HepG2 (cell line): Measurements from ENCODE around the gene PRR5L. TPM values are rescaled to one million over a fixed set of nuclear protein-coding genes. Genes with fewer than 3 reads are reported as not detected.

Source experiments
- AKAP8 ChIP-seq: sonication (generic); formaldehyde crosslinking; IDR thresholded peaks from 2 replicates; pipeline ENCODE4 v1.5.1; 2020; ENCODE audit warnings: mild to moderate bottlenecking, missing genetic modification reagents
- ARID2 ChIP-seq: sonication (generic); formaldehyde crosslinking; IDR thresholded peaks from 2 replicates; pipeline ENCODE4 v1.8.1; 2022; ENCODE audit warnings: mild to moderate bottlenecking, missing genetic modification reagents, borderline replicate concordance
- ATAD3A ChIP-seq: sonication (generic); formaldehyde crosslinking; IDR thresholded peaks from 2 replicates; pipeline ENCODE4 v1.4.0; 2020; ENCODE audit warnings: missing genetic modification reagents
- ATF7-NPFF ChIP-seq: sonication (generic); formaldehyde crosslinking; IDR thresholded peaks from 2 replicates; pipeline ENCODE4 v1.8.1; 2023; ENCODE audit warnings: mild to moderate bottlenecking, low read depth, missing genetic modification reagents, moderate library complexity
- CREB1 ChIP-seq, 2 experiments: fragments of 450-650 bp in 1 of 2; IDR thresholded peaks; 2 replicates each; pipeline ENCODE4 v1.6.1; 2016 to 2017; ENCODE audit warnings: control low read depth in 1 of 2, mild to moderate bottlenecking in 1 of 2, missing compliant biosample characterization in 1 of 2, missing genetic modification characterization in 1 of 2
- CREM ChIP-seq, 2 experiments: sonication (generic) in 1 of 2; formaldehyde crosslinking in 1 of 2; IDR thresholded peaks; 2 replicates each; pipeline versions ENCODE4 v1.4.0 to v1.6.1; 2016 to 2020; ENCODE audit warnings: antibody characterized with exemption in 1 of 2, mild to moderate bottlenecking in 1 of 2, missing genetic modification reagents in 1 of 2
- ERF ChIP-seq: IDR thresholded peaks from 2 replicates; pipeline ENCODE4 v1.6.1; 2018; ENCODE audit warnings: missing biosample characterization, missing genetic modification reagents
- FOXK1 ChIP-seq: sonication (generic); formaldehyde crosslinking; IDR thresholded peaks from 2 replicates; pipeline ENCODE4 v1.4.0; 2020; ENCODE audit warnings: low read depth, missing genetic modification reagents, borderline replicate concordance
- GZF1 ChIP-seq: sonication (generic); formaldehyde crosslinking; IDR thresholded peaks from 2 replicates; pipeline ENCODE4 v1.5.1; 2020; ENCODE audit warnings: mild to moderate bottlenecking, missing genetic modification reagents
- HCFC1 ChIP-seq: fragments of 150-350 bp; IDR thresholded peaks from 2 replicates; pipeline ENCODE4 v1.6.1; 2014; ENCODE audit warnings: low read depth, low read length
- KAT8 ChIP-seq: IDR thresholded peaks from 2 replicates; pipeline ENCODE4 v1.6.1; 2016; ENCODE audit warnings: missing genetic modification reagents, missing compliant biosample characterization
- NFE2L2 ChIP-seq: fragments of 150-350 bp; IDR thresholded peaks from 2 replicates; pipeline ENCODE4 v1.6.1; 2014; ENCODE audit warnings: low read length
- NFYB ChIP-seq: sonication (generic); formaldehyde crosslinking; IDR thresholded peaks from 2 replicates; pipeline ENCODE4 v1.4.0; 2020; ENCODE audit warnings: missing genetic modification reagents
- PRPF4 ChIP-seq: fragments of 200-400 bp; formaldehyde crosslinking; IDR thresholded peaks from 2 replicates; pipeline ENCODE4 v1.6.1; 2016; ENCODE audit warnings: low read length, low read depth; ENCODE audit not compliant: poor library complexity, severe bottlenecking
- TP53 ChIP-seq: sonication (generic); formaldehyde crosslinking; conservative IDR thresholded peaks from 2 replicates; pipeline ENCODE4 v1.4.0; 2020; ENCODE audit warnings: missing genetic modification reagents
- ZFP82 ChIP-seq: sonication (generic); formaldehyde crosslinking; IDR thresholded peaks from 2 replicates; pipeline ENCODE4 v1.5.1; 2020; ENCODE audit warnings: mild to moderate bottlenecking, missing genetic modification reagents, borderline replicate concordance
- ZFP90 ChIP-seq: sonication (generic); formaldehyde crosslinking; IDR thresholded peaks from 2 replicates; pipeline ENCODE4 v1.8.0; 2022; ENCODE audit warnings: missing genetic modification reagents, mild to moderate bottlenecking, inconsistent platforms, borderline replicate concordance
- ZNF558 ChIP-seq: sonication (generic); formaldehyde crosslinking; IDR thresholded peaks from 2 replicates; pipeline ENCODE4 v1.9.0; 2022; ENCODE audit warnings: mild to moderate bottlenecking, missing genetic modification reagents, borderline replicate concordance
- ZNF569 ChIP-seq: sonication (generic); formaldehyde crosslinking; IDR thresholded peaks from 2 replicates; pipeline ENCODE4 v1.5.0; 2020; ENCODE audit warnings: mild to moderate bottlenecking, missing genetic modification reagents, moderate library complexity, borderline replicate concordance
- ZNF619 ChIP-seq: sonication (generic); formaldehyde crosslinking; IDR thresholded peaks from 2 replicates; pipeline ENCODE4 v1.4.0; 2020; ENCODE audit warnings: mild to moderate bottlenecking, missing genetic modification reagents
- ZNF724P ChIP-seq: sonication (generic); formaldehyde crosslinking; IDR thresholded peaks from 2 replicates; pipeline ENCODE4 v1.8.0; 2022; ENCODE audit warnings: missing genetic modification reagents, borderline replicate concordance
- ZNF879 ChIP-seq: sonication (generic); formaldehyde crosslinking; IDR thresholded peaks from 2 replicates; pipeline ENCODE4 v1.8.1; 2023; ENCODE audit warnings: missing genetic modification reagents
- polyA plus RNA-seq, 8 experiments: library from polyadenylated mRNA; depleted of rRNA in 3 of 8; stranded (reverse) in 7 of 8; unstranded in 1 of 8; fragments of >200 nt; fragmentation: Illumina TruSeq in 4 of 8; extraction: Trizol in 4 of 8; gene quantifications; 2 replicates each; pipeline versions ENCODE4 v1.2.1 to v1.2.3, GENCODE V29; 2011 to 2016; ENCODE audit warnings: low read depth in 4 of 8, missing spikeins in 1 of 8, mixed read lengths in 1 of 8; ENCODE audit not compliant: insufficient read depth in 1 of 8
- total RNA-seq, 5 experiments: library from RNA; depleted of rRNA; stranded (reverse); fragments of >200 nt; fragmentation: Illumina TruSeq; extraction: Trizol; gene quantifications; 2 replicates each; pipeline ENCODE4 v1.2.3, GENCODE V29; 2016; ENCODE audit warnings: low read depth in 1 of 5
- TF ChIP-seq, protein P1 (sequence below): sonication (generic); formaldehyde crosslinking; IDR thresholded peaks from 2 replicates; pipeline ENCODE4 v1.8.0; 2022; ENCODE audit warnings: mild to moderate bottlenecking, missing genetic modification reagents; ENCODE audit not compliant: insufficient replicate concordance
- TF ChIP-seq, protein P2 (sequence below): sonication (generic); formaldehyde crosslinking; IDR thresholded peaks from 2 replicates; pipeline ENCODE4 v1.5.0; 2020; ENCODE audit warnings: missing genetic modification reagents
- TF ChIP-seq, protein P3 (sequence below): sonication (generic); formaldehyde crosslinking; IDR thresholded peaks from 2 replicates; pipeline ENCODE4 v1.5.1; 2020; ENCODE audit warnings: missing genetic modification reagents, mild to moderate bottlenecking, borderline replicate concordance
- TF ChIP-seq, protein P4 (sequence below): IDR thresholded peaks from 2 replicates; pipeline ENCODE4 v1.6.1; 2016; ENCODE audit warnings: missing genetic modification reagents, missing compliant biosample characterization

PRR5L gene
- total and polyA plus RNA-seq, 2 of the 13 experiments (the other 11 are each of a cell fraction or from before 2014, with no cell fraction given), result 0.16 TPM; not detected in 1

DNA sequence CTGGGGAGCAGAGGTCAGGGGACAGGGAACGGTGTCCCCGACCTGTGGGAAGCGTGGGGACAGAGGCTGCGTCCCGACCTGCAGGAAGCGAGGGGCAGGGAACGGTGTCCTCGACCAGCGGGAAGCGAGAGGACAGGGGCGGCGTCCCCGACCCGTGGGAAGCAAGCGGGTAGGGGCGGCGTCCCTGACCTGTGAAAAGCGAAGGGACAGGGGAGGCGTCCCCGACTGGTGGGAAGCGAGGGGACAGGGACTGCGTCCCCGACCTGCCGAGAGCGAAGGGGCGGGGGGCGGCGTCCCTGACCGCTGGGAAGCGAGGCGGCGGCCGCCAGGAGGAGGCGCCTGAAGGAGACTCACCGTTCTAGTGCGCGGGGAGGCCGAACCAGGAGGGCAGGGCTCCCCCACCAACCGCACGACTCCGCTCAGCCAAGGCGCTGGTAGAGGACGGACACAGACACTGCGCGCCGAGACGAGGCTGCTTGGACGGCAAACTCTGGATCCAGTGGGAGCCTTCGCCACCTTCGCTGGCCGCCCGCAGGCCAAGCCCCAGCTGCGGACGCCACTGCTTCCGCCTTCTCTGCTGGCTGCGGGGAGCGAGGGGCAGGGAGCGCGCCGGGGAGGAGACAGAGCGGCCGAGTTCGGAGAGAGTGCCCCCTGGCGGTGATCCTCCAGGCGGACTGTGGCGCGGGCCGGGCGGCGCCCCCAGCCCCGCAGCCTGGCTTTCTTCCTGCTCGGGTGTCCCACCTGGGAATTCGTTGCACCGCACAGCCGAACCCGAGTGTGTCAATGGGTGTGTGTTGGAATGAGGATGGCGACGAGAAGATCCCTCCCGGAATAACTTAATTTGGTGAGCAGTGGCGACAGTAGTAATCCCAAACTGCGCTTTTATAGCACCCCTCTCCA is 213.9 kb downstream of the PRR5L start, which contains the start of gene TRAF6 (continued):
- peak; percentile 31; the same call in 1 of the 2 replicates for TF ChIP-seq FOXK1 (CRISPR knock-in tag)
- no peak for TF ChIP-seq NFYB (CRISPR knock-in tag)
- no peak for TF ChIP-seq ARID2 (CRISPR knock-in tag)
- no peak; the same call in 1 of the 2 replicates for TF ChIP-seq TP53 (CRISPR knock-in tag)
- no peak for TF ChIP-seq NFE2L2
- TF ChIP-seq ZNF558, result no peak
- TF ChIP-seq, protein P1, sequence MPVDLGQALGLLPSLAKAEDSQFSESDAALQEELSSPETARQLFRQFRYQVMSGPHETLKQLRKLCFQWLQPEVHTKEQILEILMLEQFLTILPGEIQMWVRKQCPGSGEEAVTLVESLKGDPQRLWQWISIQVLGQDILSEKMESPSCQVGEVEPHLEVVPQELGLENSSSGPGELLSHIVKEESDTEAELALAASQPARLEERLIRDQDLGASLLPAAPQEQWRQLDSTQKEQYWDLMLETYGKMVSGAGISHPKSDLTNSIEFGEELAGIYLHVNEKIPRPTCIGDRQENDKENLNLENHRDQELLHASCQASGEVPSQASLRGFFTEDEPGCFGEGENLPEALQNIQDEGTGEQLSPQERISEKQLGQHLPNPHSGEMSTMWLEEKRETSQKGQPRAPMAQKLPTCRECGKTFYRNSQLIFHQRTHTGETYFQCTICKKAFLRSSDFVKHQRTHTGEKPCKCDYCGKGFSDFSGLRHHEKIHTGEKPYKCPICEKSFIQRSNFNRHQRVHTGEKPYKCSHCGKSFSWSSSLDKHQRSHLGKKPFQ, result no peak
- TF ChIP-seq ZFP90, result peak; percentile 86; the same call in 1 of the 2 replicates
- peak; percentile 71 for TF ChIP-seq GZF1
- peak; percentile 49; the same call in 1 of the 2 replicates for TF ChIP-seq HCFC1
- TF ChIP-seq ZNF879, result 0 out of 2 replicates have a peak, but pooled peaks have one; percentile 49
- TF ChIP-seq PRPF4, result no peak
- 0 out of 2 replicates have a peak, but pooled peaks have one; percentile 60 for TF ChIP-seq ZFP82
- peak; percentile 81 for TF ChIP-seq ZNF724P (CRISPR knock-in tag)
- peak; percentile 96 for TF ChIP-seq KAT8 (CRISPR knock-in tag)
- TF ChIP-seq ATAD3A, result no peak; the same call in 1 of the 2 replicates
- TF ChIP-seq, protein P2, sequence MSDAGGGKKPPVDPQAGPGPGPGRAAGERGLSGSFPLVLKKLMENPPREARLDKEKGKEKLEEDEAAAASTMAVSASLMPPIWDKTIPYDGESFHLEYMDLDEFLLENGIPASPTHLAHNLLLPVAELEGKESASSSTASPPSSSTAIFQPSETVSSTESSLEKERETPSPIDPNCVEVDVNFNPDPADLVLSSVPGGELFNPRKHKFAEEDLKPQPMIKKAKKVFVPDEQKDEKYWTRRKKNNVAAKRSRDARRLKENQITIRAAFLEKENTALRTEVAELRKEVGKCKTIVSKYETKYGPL, result no peak
- no peak for TF ChIP-seq CREM (IDR thresholded peaks at IDR 0.05)
- TF ChIP-seq CREM (CRISPR knock-in tag; IDR thresholded peaks at IDR 0.05), result no peak
- TF ChIP-seq ZNF619 (CRISPR knock-in tag), result 0 out of 2 replicates have a peak, but pooled peaks have one; percentile 51
- TF ChIP-seq, protein P3, sequence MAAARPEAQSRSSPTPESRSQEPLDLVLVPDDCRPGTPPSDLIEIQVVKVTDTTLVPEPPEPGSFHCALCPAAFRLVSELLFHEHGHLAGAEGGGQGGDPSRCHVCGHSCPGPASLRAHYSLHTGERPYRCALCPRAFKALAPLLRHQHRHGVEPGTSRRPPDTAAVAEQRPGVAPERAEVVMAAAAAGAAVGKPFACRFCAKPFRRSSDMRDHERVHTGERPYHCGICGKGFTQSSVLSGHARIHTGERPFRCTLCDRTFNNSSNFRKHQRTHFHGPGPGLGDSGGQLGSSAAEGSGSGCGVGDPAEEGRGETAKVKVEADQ (CRISPR knock-in tag), result peak; percentile 94; the same call in 1 of the 2 replicates
- TF ChIP-seq ERF (CRISPR knock-in tag), result peak; percentile 81; the same call in 1 of the 2 replicates
- peak; percentile 53; the same call in 1 of the 2 replicates for TF ChIP-seq AKAP8 (CRISPR knock-in tag)
- peak; percentile 22; the same call in 1 of the 2 replicates for TF ChIP-seq ZNF569 (CRISPR knock-in tag)
- no peak for TF ChIP-seq CREB1 (IDR thresholded peaks at IDR 0.05)
- no peak for TF ChIP-seq CREB1 (CRISPR knock-in tag; IDR thresholded peaks at IDR 0.05)
- TF ChIP-seq, protein P4, sequence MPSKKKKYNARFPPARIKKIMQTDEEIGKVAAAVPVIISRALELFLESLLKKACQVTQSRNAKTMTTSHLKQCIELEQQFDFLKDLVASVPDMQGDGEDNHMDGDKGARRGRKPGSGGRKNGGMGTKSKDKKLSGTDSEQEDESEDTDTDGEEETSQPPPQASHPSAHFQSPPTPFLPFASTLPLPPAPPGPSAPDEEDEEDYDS (CRISPR knock-in tag), result peak; percentile 53; the same call in 1 of the 2 replicates
- peak; percentile 86 for TF ChIP-seq ATF7-NPFF (CRISPR knock-in tag)
